GM15510 (cell line): ENCODE measurements around the gene LIM2.
A peak's percentile ranks its signal among the peaks of the same experiment; 100 is the strongest.

Source experiments
- POLR2A ChIP-seq: IDR thresholded peaks from 3 replicates; pipeline ENCODE4 v1.6.1; 2011; ENCODE audit warnings: borderline replicate concordance; ENCODE audit not compliant: insufficient read length; ENCODE audit errors: extremely low read depth

Gene LIM2

GRCh38 chr19:51387924-51388389 lies at the start of gene LIM2:
TSS of gene LIM2 (minus strand) at chr19:51387974. CDS start at chr19:51387443, 531 bp downstream.
- no peak for TF ChIP-seq POLR2A

- TF ChIP-seq POLR2A: no peak
These were observed 46.7 kb upstream of the LIM2 start for GRCh38 chr19:51434456-51434855.

DNA sequence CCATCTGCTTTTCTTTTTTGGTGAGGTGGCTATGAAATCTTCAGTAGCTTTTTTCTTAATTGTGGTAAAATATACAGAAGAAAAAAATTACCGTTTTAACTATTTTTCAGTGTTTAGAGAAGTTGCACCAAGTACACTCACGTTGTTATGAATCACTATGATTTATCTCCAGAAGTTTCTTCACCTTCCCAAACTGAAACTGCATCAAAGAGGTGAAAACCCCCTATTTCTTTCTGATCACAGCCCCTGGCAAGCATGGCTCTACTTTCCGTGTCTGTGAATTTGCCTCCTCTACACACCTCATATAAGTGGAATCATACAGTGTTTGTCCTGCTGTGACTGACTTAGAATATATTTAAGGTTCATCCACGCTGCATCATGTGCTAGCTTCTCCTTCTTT lies 45.3 kb upstream of the LIM2 start:
- no peak for TF ChIP-seq POLR2A

DNA sequence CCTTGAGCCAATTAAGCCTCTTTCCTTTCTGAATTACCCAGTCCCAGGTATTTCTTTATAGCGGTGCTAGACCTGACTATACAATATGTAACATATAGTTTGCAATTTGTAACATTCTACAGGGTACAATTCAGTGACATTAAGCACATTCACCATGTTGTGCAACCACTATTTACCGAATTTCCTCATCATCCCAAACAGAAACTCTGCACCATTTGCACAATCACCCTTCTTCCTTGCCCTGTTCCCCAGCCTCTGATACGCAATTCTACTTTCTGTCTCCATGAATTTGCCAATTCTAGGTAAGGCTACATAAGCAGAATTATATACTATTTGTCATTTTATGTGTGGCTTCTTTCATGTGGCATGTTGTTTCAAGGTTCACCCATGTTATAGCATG lies 43.4 kb upstream of the LIM2 start:
- no peak for TF ChIP-seq POLR2A

DNA sequence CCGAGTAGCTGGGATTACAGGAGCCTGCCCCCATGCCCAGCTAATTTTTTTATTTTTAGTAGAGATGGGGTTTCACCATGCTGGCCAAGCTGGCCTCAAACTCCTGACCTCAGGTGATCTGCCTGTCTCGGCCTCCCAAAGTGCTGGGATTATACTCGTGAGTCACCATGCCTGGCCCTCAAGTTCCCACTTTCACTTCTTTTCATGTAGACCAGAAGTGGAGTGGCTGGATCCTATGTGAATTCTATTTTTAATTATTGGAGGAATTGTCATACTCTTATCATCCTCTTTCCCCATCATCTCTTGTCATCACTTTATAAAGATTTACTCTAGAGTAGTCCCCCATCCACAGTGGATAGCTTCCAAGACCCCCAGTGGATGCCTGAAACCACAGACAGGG lies 42.4 kb upstream of the LIM2 start:
- TF ChIP-seq POLR2A: no peak

- no peak for TF ChIP-seq POLR2A
These were observed 39.4 kb upstream of the LIM2 start for GRCh38 chr19:51427201-51427600.

DNA sequence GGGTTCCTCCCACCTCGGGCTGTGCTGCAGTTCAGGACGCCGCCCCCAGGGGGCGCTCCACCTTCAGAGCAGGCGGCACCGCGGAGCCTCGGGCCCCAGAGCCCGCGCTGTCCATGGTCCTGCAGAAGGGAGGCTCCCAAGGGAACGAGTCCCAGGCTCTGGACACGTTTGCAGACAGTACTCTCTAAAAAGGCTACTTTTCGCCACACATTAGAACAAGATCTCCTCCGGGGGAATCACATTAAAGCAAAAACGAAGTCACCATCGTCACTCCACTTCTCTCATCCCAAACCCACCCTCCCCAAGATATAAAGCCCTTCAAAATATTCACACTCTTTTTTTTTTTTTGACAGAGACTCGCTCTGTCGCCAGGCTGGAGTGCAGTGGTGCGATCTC lies 34.3 kb upstream of the LIM2 start:
- TF ChIP-seq POLR2A: no peak

- no peak for TF ChIP-seq POLR2A
These were observed 33.7 kb upstream of the LIM2 start for GRCh38 chr19:51421229-51422052.

DNA sequence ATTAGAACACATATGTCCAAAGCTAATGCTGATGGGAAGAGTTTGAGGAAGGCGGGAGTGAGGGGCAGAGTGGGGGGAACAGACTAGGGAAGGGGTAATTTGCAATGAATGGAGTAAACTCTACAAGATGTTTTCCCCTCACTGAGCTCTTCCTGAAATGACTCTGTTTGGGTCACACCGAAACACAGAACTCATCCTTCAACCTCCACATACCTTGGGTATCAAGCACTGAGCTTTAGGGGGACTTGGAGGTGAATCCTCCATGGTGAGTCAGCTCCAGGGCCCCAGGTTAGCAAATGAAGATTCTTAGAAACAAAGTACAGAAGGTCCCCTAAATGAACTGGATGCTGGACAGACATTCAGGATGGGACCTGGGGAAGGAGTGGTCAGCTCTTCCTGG lies 30.9 kb upstream of the LIM2 start:
- no peak for TF ChIP-seq POLR2A

DNA sequence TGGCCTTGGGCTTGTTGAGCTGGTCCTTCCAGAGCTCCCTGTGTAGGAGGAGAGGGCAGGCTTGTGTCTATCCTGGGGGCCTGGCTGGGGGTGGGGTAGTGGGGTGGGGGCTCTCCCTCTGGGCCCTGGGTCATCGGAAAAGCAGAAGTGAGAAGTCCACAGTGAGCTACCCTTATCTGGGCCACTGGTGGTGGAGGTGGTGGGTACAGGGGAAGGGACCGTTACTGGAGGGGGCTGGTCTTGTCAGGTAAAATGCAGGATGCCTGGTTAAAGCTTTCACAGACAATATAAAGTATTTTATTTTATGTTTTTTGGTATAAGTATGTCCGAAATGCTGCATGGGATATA lies 30.0 kb upstream of the LIM2 start:
- no peak for TF ChIP-seq POLR2A

DNA sequence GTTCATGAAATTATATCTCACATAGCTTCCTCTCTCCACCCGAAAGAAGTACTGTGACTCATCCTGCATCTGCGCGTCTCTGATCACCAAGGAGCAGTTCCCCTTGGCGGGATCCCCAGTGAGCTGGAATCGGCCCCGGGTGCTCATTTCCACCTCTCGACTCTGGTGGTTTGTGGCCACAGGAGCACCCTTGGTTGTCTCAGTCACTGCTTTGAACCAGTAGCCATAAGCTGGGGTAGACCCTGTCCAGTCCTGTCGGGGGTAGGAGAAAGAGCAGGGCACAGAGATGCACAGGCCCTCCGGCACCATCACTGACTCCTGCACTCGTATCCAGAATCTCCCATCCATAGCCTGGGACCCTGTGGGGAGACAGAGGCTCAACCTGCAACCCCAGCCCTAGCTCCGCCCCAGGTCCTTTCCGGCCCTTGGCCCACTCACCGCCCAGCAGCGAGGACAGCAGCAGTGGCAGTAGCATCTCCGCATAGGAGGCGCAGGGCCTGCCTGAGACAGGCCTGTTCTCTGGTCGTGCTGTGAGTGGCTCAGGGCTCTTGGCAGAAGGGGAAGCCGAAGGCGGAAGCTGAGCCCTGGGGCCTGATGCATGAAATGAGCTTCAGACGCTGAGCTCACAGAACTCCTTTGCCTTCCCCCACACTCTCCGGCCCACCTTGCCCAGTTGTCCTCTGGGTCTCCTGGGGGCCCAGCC lies 29.5 kb upstream of the LIM2 start, which contains the start of gene SIGLEC10:
Gene SIGLEC10, minus strand, starts transcription at position 536 of the 703 bp plus-strand sequence. Its CDS starts 61 bp downstream, at position 475.
- TF ChIP-seq POLR2A: peak; percentile 42

DNA sequence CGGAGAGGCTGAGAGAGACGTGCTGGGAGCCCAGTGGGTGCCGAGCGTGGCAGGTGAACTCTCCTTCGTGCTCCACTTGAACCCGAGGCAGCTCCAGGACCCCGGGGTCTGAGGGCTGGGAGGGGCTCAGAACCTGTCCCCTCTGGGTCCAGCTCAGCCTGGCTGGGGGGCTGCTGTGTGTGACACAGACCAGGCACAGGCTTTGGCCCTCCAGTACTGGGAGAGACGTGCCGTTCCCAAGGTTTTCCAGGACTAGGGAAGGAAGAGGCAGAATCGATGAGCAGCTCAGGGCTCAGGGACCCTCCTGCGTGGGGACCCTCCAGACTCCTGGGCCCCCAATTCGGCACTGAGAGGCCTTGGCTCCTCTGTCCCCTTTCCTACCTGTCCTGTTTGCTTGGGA lies 27.4 kb upstream of the LIM2 start:
- no peak for TF ChIP-seq POLR2A

DNA sequence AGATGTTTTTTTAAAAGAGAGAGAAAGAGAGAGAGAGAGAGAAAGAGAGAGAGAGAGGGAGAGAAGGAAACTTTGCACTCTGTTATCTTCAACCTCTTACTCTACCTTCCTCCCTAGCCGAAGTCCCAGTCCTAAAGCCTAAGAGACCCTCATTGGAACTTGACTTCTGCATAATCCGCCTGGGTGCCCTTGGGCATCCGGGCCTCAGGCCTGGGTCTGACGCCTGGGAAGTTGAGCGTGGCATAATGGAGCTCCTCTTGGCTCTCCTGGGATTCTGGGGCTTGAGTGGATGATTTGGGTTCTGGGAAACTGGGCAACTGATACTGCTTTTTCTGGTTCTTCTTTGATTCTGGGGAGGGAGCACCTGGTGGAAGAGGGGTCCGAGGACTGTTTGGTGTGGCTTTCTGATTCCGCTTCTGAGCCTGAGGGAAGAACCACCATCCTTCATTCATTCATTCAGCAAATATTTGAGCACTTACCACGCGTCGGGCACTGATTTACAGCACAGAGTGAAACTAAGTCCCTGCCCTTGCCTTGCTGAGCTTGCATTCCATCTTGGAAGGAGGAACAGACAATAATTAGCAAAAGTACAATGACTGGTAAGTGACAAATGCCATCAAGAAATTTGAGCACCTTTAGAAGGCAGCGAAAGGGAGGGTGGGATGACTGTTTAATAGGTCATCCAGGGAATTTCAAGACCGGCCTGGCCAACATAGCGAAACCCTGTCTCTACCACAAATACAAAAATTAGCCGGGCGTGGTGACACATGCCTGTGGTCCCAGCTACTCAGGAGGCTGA lies 23.4 kb upstream of the LIM2 start:
- TF ChIP-seq POLR2A: no peak

- no peak for TF ChIP-seq POLR2A
These were observed 19.8 kb upstream of the LIM2 start for GRCh38 chr19:51407511-51408131.

GRCh38 chr19:51402117-51402516 lies 14.3 kb upstream of the LIM2 start:
- TF ChIP-seq POLR2A: no peak
